Measurements from ENCODE around the gene DCDC1.

Gene DCDC1

GRCh38 chr11:31132531-31133421 lies 236.8 kb downstream of the DCDC1 start:
- TF ChIP-seq CTCF (conservative IDR thresholded peaks at IDR 0.05; ENCODE audit: low read depth, low read length), result no peak
- no peak for DNase-seq (ENCODE audit: low read depth)
- H3K4me3 ChIP-seq (ENCODE audit: low read depth, low read length), result no peak overlapping the region

GRCh38 chr11:31131760-31132159 lies 237.8 kb downstream of the DCDC1 start:
- H3K4me3 ChIP-seq (ENCODE audit: low read depth, low read length), result no peak overlapping the region
- TF ChIP-seq CTCF (conservative IDR thresholded peaks at IDR 0.05; ENCODE audit: low read depth, low read length), result no peak
- no peak for DNase-seq (ENCODE audit: low read depth)

GRCh38 chr11:31127290-31127689 lies 242.2 kb downstream of the DCDC1 start:
- no peak overlapping the region for H3K4me3 ChIP-seq (ENCODE audit: low read depth, low read length)
- no peak for TF ChIP-seq CTCF (conservative IDR thresholded peaks at IDR 0.05; ENCODE audit: low read depth, low read length)
- no peak for DNase-seq (ENCODE audit: low read depth)

- no peak for TF ChIP-seq CTCF (conservative IDR thresholded peaks at IDR 0.05; ENCODE audit: low read depth, low read length)
- DNase-seq (ENCODE audit: low read depth), result no peak
These were observed 249.1 kb downstream of the DCDC1 start for GRCh38 chr11:31120428-31120827.

GRCh38 chr11:31118566-31118965 lies 251.0 kb downstream of the DCDC1 start:
- H3K4me3 ChIP-seq (ENCODE audit: low read depth, low read length), result no peak overlapping the region
- no peak for DNase-seq (ENCODE audit: low read depth)
- no peak for TF ChIP-seq CTCF (conservative IDR thresholded peaks at IDR 0.05; ENCODE audit: low read depth, low read length)

More at GRCh38 chr11:31120428-31120827, 249.1 kb downstream of the DCDC1 start:
- no peak overlapping the region for H3K4me3 ChIP-seq (ENCODE audit: low read depth, low read length)

GRCh38 chr11:31117038-31117437 lies 252.5 kb downstream of the DCDC1 start:
- no peak overlapping the region for H3K4me3 ChIP-seq (ENCODE audit: low read depth, low read length)
- TF ChIP-seq CTCF (conservative IDR thresholded peaks at IDR 0.05; ENCODE audit: low read depth, low read length), result no peak
- DNase-seq (ENCODE audit: low read depth), result no peak

GRCh38 chr11:31114442-31114841 lies 255.1 kb downstream of the DCDC1 start:
- no peak overlapping the region for H3K4me3 ChIP-seq (ENCODE audit: low read depth, low read length)
- DNase-seq (ENCODE audit: low read depth), result no peak
- no peak for TF ChIP-seq CTCF (conservative IDR thresholded peaks at IDR 0.05; ENCODE audit: low read depth, low read length)

All from choroid plexus epithelial cell (primary cell).